ENCODE measurements around the gene DCTN1.

DCTN1 gene

DNA sequence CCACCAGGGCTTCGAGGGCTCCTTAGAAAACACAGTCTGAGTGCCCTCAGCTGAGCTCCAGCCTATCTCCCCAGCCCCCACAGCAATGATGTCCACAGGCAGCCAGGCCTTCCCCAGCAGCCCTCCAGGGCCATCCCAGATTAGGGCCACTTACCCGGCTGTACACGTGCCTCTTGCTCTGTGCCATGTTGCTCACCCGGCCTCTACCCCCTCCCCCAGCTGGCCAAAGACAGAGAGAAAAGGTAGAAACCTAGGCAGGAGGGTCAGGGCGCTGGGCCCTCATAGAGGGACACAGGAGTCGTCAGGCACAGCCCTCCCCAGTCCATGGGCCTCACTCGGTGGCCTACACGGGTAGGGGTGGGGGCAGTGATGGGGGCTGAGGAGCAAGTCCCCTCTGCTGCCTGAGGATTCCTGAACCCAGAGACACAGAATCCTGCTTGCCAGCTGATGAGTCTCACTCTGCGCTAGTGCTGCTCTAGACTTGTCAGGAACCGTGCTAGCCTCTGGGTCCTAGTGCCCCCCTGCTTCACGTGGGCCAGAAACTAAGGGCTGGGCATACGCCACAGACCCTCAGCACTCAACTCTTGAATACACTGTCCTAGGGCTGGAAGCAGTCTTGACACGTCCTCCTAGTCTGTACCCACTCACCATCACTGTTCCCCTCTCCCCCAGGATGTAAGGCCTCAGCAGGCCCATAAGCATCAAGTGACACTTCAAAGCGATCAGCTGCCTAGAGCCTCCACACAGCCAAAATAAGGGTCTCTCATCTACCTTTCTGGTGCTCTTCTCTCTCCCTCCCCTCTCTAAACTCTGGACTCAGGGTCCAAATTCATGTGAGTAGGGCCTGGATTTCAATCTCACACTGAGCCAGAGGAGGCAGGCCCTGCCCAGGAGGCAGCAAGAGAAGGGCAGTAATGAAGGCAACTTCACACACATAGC is at the start of gene DCTN1:
DCTN1 (minus strand) TSS at position 461 of the 939 bp plus-strand sequence; CDS start at position 187, 274 bp downstream.
- H3K4me1 ChIP-seq (ENCODE audit: insufficient read depth, poor library complexity, severe bottlenecking) = peaks cover 6% of the 10 kb centered on the region
- TF ChIP-seq, protein P1, sequence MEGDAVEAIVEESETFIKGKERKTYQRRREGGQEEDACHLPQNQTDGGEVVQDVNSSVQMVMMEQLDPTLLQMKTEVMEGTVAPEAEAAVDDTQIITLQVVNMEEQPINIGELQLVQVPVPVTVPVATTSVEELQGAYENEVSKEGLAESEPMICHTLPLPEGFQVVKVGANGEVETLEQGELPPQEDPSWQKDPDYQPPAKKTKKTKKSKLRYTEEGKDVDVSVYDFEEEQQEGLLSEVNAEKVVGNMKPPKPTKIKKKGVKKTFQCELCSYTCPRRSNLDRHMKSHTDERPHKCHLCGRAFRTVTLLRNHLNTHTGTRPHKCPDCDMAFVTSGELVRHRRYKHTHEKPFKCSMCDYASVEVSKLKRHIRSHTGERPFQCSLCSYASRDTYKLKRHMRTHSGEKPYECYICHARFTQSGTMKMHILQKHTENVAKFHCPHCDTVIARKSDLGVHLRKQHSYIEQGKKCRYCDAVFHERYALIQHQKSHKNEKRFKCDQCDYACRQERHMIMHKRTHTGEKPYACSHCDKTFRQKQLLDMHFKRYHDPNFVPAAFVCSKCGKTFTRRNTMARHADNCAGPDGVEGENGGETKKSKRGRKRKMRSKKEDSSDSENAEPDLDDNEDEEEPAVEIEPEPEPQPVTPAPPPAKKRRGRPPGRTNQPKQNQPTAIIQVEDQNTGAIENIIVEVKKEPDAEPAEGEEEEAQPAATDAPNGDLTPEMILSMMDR (IDR thresholded peaks at IDR 0.05; ENCODE audit: poor library complexity, severe bottlenecking) = no peak
- peaks cover 34% of the 10 kb centered on the region for H3K36me3 ChIP-seq (ENCODE audit: low read depth)

DNA sequence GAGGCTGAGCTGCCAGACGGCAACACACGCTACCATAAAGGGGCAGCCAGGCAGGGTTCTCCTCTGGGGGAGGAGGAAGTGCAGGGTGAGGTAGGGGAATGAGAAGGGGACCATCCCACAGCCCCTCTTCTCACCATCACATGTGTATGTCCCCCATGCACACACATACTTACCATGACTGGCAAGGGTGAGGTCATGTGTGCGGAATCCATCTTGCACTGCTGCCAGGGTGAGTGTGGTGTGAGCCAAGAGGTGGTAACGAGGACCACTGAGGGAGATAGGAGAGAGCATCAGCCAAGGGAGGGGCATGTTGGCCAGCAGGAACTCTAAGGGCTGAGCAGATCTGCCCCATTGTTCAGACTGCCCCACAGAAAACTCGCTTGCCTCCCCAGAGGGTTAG is 48.6 kb upstream of the DCTN1 start:
- H3K27me3 ChIP-seq (ENCODE audit: insufficient read depth, poor library complexity, severe bottlenecking) = no peaks in the 10 kb centered on the region
- peaks cover 26% of the 10 kb centered on the region for H3K4me1 ChIP-seq (ENCODE audit: insufficient read depth, poor library complexity, severe bottlenecking)
- H3K27ac ChIP-seq (ENCODE audit: poor library complexity, severe bottlenecking) = peak overlapping the region; percentile 92
- no peak for DNase-seq (ENCODE audit: low spot score)
- no peak for ATAC-seq (ENCODE audit: low read depth)
- no peak overlapping the region for H3K4me3 ChIP-seq (ENCODE audit: severe bottlenecking)
- H3K36me3 ChIP-seq (ENCODE audit: low read depth) = peaks cover 83% of the 10 kb centered on the region
- no peaks in the 10 kb centered on the region for H3K9me3 ChIP-seq (ENCODE audit: severe bottlenecking)
- TF ChIP-seq, protein P1 (IDR thresholded peaks at IDR 0.05; ENCODE audit: poor library complexity, severe bottlenecking) = no peak

More for the DNA sequence above, at the start of gene DCTN1:
- H3K9me3 ChIP-seq (ENCODE audit: severe bottlenecking) = no peaks in the 10 kb centered on the region
- H3K27ac ChIP-seq (ENCODE audit: poor library complexity, severe bottlenecking) = no peak within 1 kb of the TSS
- DNase-seq (ENCODE audit: low spot score) = no peak
- no peaks in the 10 kb centered on the region for H3K27me3 ChIP-seq (ENCODE audit: insufficient read depth, poor library complexity, severe bottlenecking)
- no peak within 1 kb of the TSS for H3K4me3 ChIP-seq (ENCODE audit: severe bottlenecking)
- ATAC-seq (ENCODE audit: low read depth) = peak; percentile 89

DNA sequence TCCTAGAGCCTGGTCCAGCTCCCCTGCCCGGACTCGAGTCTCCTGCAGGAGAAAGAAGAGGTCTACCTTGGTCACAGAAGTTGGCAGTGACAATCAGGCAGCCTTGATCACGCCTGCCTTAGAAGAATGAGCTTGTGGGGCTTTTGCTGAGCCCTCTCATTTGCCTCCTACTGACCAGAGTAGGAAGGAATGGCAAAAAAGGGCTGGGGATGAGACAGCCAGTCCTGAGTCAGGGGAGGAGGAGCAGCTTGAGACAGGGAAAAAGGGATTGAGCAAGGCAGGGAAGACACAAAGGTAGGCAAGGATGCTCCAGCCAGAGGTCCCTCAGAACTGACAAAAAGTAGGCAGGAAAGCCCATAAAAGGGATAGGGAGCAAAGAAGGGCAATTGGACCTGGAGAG is 47.4 kb upstream of the DCTN1 start:
- Histone ChIP-seq H3K27ac (ENCODE audit: poor library complexity, severe bottlenecking) (peak overlapping the region; percentile 92), H3K4me1 (ENCODE audit: insufficient read depth, poor library complexity, severe bottlenecking) (peaks cover 26% of the 10 kb centered on the region), H3K27me3 (ENCODE audit: insufficient read depth, poor library complexity, severe bottlenecking) (no peaks in the 10 kb centered on the region), H3K36me3 (ENCODE audit: low read depth) (peaks cover 87% of the 10 kb centered on the region), H3K9me3 (ENCODE audit: severe bottlenecking) (no peaks in the 10 kb centered on the region), H3K4me3 (ENCODE audit: severe bottlenecking) (no peak overlapping the region)
- TF ChIP-seq, protein P1 (IDR thresholded peaks at IDR 0.05; ENCODE audit: poor library complexity, severe bottlenecking) = no peak
- DNase-seq (ENCODE audit: low spot score) (no peak), ATAC-seq (ENCODE audit: low read depth) (no peak)

DNA sequence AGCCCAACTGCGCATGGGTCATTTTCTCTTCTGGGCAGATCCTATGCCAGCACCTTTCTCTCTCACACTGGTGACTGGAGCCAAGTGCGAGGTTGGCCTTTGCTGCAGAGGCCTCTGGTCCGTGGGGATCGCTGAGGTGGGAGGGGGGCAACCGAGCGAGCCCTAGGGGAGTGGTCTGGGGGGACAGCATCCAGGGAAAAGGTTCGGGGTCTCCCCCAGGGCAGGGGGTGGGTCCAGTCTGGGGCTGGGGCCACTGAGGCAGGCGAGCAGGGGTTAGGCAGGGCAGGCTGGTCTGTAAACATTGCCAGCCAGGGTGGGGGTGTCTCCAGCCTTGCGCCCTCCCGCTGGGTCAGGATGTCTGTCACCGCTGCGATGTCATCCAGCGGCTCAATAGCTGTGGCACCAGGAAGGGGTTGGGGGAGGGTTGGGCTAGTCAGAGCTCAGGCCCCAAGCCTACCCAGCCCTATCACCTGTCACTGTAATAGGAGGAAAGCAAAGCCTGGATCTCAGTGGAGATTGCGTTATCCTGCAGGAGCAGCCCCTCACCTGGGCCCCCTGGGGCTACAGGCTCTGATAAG is 46.2 kb upstream of the DCTN1 start:
- peaks cover 26% of the 10 kb centered on the region for H3K4me1 ChIP-seq (ENCODE audit: insufficient read depth, poor library complexity, severe bottlenecking)
- no peaks in the 10 kb centered on the region for H3K27me3 ChIP-seq (ENCODE audit: insufficient read depth, poor library complexity, severe bottlenecking)
- peak overlapping the region; percentile 92 for H3K27ac ChIP-seq (ENCODE audit: poor library complexity, severe bottlenecking)
- DNase-seq (ENCODE audit: low spot score) (no peak), ATAC-seq (ENCODE audit: low read depth) (no peak)
- H3K4me3 ChIP-seq (ENCODE audit: severe bottlenecking) = no peak overlapping the region
- TF ChIP-seq, protein P1 (IDR thresholded peaks at IDR 0.05; ENCODE audit: poor library complexity, severe bottlenecking) = no peak
- H3K36me3 ChIP-seq (ENCODE audit: low read depth) = peaks cover 74% of the 10 kb centered on the region
- no peaks in the 10 kb centered on the region for H3K9me3 ChIP-seq (ENCODE audit: severe bottlenecking)

All from RWPE2 (cell line).